ENCODE data around the gene CRIP2.

CRIP2 gene

DNA sequence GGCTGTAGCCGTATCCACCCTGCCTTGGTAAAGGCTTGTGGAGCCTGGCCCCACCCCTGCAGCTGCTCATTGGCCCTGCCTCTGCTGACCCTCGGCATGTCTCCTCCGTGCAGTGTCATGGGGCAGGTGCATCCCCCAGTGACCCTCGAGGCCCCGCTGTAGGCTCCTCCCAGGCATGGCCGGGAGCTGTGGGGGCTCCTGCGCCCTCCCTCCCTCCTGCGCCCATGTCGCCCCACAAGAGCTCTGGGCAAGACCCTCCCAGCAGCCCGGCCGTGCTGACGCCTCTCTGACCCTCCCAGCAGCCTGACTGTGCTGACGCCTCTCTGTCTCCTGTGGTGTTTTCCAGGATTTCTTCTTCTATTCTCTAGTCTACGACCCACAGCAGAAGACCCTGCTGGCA, 20.8 kb upstream of the CRIP2 start:
- no peak overlapping the region for H3K4me3 ChIP-seq (replicated peaks; ENCODE audit: low read depth, low read length)
- TF ChIP-seq, protein P1, sequence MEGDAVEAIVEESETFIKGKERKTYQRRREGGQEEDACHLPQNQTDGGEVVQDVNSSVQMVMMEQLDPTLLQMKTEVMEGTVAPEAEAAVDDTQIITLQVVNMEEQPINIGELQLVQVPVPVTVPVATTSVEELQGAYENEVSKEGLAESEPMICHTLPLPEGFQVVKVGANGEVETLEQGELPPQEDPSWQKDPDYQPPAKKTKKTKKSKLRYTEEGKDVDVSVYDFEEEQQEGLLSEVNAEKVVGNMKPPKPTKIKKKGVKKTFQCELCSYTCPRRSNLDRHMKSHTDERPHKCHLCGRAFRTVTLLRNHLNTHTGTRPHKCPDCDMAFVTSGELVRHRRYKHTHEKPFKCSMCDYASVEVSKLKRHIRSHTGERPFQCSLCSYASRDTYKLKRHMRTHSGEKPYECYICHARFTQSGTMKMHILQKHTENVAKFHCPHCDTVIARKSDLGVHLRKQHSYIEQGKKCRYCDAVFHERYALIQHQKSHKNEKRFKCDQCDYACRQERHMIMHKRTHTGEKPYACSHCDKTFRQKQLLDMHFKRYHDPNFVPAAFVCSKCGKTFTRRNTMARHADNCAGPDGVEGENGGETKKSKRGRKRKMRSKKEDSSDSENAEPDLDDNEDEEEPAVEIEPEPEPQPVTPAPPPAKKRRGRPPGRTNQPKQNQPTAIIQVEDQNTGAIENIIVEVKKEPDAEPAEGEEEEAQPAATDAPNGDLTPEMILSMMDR (IDR thresholded peaks at IDR 0.05; ENCODE audit: low read depth, low read length, missing control alignments), result no peak
- DNase-seq (ENCODE audit: extremely low read depth, low read depth), result no peak

DNA sequence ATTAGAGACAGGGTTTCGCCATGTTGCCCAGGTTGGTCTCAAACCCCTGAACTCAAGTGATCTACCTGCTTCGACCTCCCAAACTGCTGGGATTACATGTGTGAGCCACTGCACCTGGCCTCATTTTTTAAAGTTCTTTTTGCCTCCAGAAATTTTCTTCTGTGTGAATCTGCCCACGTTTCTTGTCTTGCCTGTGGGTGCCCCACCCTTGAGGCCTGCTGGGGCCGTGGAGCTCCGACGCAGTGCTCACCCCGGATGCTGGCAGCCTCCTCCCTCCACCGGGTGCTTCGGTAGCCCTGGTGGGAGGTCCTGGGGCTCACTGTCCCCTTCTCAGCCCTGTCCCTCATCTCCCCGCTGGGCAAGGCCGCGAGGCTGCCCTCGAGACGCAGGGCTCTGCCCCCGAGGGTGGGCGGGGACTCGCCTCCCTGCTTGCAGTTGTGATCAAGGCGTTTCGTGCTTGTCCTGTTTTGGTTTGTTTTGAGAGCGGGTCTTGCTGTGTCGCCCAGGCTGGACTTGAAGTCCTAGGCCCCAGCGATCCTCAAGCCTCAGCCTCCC, 19.5 kb upstream of the CRIP2 start:
- TF ChIP-seq, protein P1 (IDR thresholded peaks at IDR 0.05; ENCODE audit: low read depth, low read length, missing control alignments), result no peak
- DNase-seq (ENCODE audit: extremely low read depth, low read depth), result no peak
- H3K4me3 ChIP-seq (replicated peaks; ENCODE audit: low read depth, low read length), result no peak overlapping the region

DNA sequence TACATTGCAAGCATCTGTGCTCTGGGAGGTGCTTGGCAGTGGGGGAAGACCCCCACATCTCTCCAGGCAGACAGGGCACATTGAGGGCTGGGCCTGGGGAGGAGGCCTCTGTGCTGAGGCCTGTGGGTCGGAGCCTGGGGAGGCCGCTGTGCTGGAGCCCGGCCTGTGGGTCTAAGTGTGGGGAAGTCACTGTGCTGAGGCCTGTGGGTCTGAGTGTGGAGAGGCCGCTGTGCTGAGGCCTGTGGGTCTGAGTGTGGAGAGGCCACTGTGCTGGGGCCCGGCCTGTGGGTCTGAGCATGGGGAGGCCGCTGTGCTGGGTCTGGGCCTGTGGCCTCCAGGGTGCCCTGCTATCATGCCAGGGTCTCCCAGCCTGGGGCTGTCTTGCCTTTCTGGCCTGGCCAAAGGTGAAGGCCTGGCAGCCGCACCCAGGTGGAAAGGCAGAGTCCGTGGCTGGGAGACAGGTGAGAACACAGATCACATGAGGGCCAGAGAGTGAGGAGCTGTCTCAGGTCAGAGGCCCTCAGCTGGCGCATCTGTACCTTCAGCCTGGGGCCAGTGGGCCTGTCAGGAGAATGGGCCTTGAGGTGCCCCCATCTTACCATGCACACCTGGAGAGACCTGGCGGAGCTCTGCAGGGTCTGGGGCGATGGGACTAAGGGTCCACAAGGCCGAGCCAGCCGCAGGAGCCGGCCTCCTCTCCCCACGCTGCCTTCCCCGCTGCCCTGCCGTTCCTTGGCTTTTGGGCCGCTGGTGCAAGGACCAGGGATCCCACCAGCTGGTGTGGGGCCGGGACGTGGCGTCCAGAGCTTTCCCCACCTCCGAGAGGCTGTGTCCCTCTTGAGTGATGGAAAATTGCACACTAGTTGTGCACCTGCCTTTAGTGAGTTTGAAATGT, 18.6 kb upstream of the CRIP2 start:
- no peak overlapping the region for H3K4me3 ChIP-seq (replicated peaks; ENCODE audit: low read depth, low read length)
- TF ChIP-seq, protein P1 (IDR thresholded peaks at IDR 0.05; ENCODE audit: low read depth, low read length, missing control alignments), result no peak
- DNase-seq (ENCODE audit: extremely low read depth, low read depth), result no peak

DNA sequence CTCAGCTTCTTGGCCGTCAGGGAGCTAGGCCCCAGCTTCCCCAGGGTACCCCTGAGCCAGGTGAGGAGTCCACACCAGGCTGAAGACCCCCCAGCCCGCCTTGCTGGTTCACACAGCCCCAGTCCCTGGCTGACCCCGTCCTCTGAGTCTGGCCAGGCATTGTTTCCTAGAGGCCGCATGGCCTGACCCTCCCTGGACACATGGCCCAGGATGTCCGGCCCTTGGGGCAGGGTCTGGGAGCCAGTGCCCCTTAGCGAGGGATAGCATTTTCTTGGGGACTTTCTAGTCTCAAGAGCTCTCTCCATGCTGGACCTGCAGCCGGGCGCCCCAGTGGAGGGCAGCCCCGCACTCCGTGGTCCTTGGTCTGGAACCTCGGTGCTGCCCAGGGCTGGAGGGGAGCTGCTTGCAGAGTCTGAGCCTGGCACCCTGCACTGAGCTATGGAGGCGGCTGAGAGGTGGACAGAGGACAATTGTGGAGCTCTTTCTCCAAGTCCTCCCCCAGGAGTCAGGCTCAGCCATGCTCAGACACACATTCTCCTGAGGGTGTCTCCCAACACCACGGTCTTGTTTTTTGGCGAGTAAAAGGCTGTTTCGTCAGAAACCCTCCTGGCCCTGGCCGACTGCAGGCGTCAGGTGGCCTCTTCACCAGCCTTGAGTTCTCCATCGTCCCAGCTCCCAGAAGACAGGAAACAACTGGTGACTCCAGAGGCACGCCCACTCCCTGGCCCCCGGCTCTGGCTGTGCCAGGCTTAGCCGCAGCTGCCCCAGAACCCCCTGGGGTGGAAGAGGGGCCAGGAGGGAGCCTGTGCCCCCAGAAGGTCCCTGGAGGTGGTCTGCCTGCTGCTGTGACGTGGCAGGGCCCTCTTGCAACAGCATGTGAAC, 17.6 kb upstream of the CRIP2 start:
- H3K4me3 ChIP-seq (replicated peaks; ENCODE audit: low read depth, low read length), result no peak overlapping the region
- no peak for DNase-seq (ENCODE audit: extremely low read depth, low read depth)
- TF ChIP-seq, protein P1 (IDR thresholded peaks at IDR 0.05; ENCODE audit: low read depth, low read length, missing control alignments), result no peak

DNA sequence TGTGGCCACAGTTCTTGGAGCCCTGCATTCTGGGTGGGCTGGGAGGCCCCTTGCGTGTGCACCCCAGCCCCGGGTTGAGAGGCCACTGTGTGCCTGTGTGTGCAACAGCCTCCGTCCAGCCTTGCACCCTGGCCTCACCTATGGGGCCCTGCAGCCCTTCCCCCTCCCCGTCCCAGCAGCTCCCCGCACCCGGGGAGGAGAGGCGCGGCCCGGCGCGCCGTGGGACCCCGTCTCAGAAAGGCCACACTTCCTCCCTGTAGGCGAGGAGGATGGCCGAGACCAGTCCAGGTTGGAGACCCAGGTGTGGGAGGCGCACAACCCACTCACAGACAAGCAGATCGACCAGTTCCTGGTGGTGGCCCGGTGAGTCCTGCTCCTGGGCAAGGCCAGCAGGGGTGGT, 16.6 kb upstream of the CRIP2 start:
- no peak overlapping the region for H3K4me3 ChIP-seq (replicated peaks; ENCODE audit: low read depth, low read length)
- DNase-seq (ENCODE audit: extremely low read depth, low read depth), result no peak
- TF ChIP-seq, protein P1 (IDR thresholded peaks at IDR 0.05; ENCODE audit: low read depth, low read length, missing control alignments), result no peak

DNA sequence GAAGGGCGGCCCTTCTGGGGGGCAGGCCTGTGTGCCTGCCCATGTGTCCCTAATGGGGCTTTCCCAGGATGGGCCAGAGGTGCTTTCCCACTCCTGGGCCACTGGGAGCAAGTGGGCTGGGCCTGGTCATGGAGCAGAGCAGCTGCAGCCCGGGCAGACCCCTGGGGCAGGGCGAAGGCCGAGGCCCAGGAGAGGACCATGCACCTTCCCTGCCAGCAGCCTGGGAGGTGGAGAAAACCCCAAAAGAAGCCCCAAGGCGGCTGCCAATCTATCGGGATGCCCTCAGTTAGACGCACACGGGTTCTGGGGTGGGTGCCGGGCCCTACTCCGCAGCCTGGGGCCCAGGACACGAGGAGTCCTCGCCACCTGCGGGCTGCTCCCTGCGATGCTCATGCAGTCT, 16.1 kb upstream of the CRIP2 start:
- H3K4me3 ChIP-seq (replicated peaks; ENCODE audit: low read depth, low read length), result no peak overlapping the region
- TF ChIP-seq, protein P1 (IDR thresholded peaks at IDR 0.05; ENCODE audit: low read depth, low read length, missing control alignments), result no peak
- no peak for DNase-seq (ENCODE audit: extremely low read depth, low read depth)
